HepG2 (cell line): ENCODE results near the gene CD7. TPM values are rescaled to one million over a fixed set of nuclear protein-coding genes. Genes with fewer than 3 reads are reported as not detected.

Experiments
- CCAR2 ChIP-seq: fragments of 200-400 bp; formaldehyde crosslinking; optimal IDR thresholded peaks from 2 replicates; pipeline ENCODE3; 2018; ENCODE audit warnings: low read depth, mild to moderate bottlenecking, low read length, moderate library complexity
- FIP1L1 ChIP-seq: fragments of 200-400 bp; formaldehyde crosslinking; IDR thresholded peaks from 2 replicates; pipeline ENCODE4 v1.6.1; 2018; ENCODE audit warnings: low read depth, mild to moderate bottlenecking, low read length, moderate library complexity, borderline replicate concordance; ENCODE audit not compliant: insufficient read depth
- FOSL1 ChIP-seq: sonication (generic); formaldehyde crosslinking; IDR thresholded peaks from 2 replicates; pipeline ENCODE4 v1.9.0; 2021; ENCODE audit warnings: missing genetic modification reagents, borderline replicate concordance
- GPN1 ChIP-seq: sonication (generic); formaldehyde crosslinking; IDR thresholded peaks from 2 replicates; pipeline ENCODE4 v1.5.1; 2020; ENCODE audit warnings: missing genetic modification reagents, borderline replicate concordance
- HINFP ChIP-seq: sonication (generic); formaldehyde crosslinking; IDR thresholded peaks from 2 replicates; pipeline ENCODE4 v1.4.0; 2020; ENCODE audit warnings: low read depth, mild to moderate bottlenecking, missing genetic modification reagents
- KDM3A ChIP-seq: IDR thresholded peaks from 2 replicates; pipeline ENCODE4 v1.6.1; 2018; ENCODE audit warnings: low read depth, missing compliant biosample characterization
- KDM5A ChIP-seq: fragments of 200-600 bp; sonication (generic); IDR thresholded peaks from 2 replicates; pipeline ENCODE4 v1.7.0; 2018; ENCODE audit warnings: antibody characterized with exemption, mild to moderate bottlenecking, low read length, borderline replicate concordance
- NFE2 ChIP-seq: sonication (generic); formaldehyde crosslinking; IDR thresholded peaks from 2 replicates; pipeline ENCODE4 v1.4.0; 2020; ENCODE audit warnings: missing genetic modification reagents
- RBM39 ChIP-seq: fragments of 200-400 bp; formaldehyde crosslinking; IDR thresholded peaks from one replicate; pipeline ENCODE4 v1.6.1; 2018; ENCODE audit warnings: antibody characterized with exemption, mild to moderate bottlenecking, low read depth, low read length; ENCODE audit not compliant: poor library complexity, severe bottlenecking
- RELA ChIP-seq: sonication (generic); formaldehyde crosslinking; IDR thresholded peaks from 2 replicates; pipeline ENCODE4 v1.4.0; 2020; ENCODE audit warnings: missing genetic modification reagents
- SMARCC2 ChIP-seq: fragments of 450-650 bp; IDR thresholded peaks from 2 replicates; pipeline ENCODE4 v1.6.1; 2017; ENCODE audit warnings: antibody characterized with exemption, mild to moderate bottlenecking
- SP140L ChIP-seq: sonication (generic); formaldehyde crosslinking; IDR thresholded peaks from 2 replicates; pipeline ENCODE4 v1.4.0; 2020; ENCODE audit warnings: missing genetic modification reagents, borderline replicate concordance
- SYNCRIP ChIP-seq: fragments of 200-400 bp; formaldehyde crosslinking; IDR thresholded peaks from 2 replicates; pipeline ENCODE4 v1.6.1; 2018; ENCODE audit warnings: mild to moderate bottlenecking, low read depth, low read length; ENCODE audit not compliant: insufficient read depth
- TAF1 ChIP-seq: sonication (generic); formaldehyde crosslinking; IDR thresholded peaks from 2 replicates; pipeline ENCODE4 v1.4.0; 2020; ENCODE audit warnings: missing genetic modification reagents
- TCF12 ChIP-seq, 2 experiments: fragments of 450-650 bp in 1 of 2; sonication (generic) in 1 of 2; formaldehyde crosslinking in 1 of 2; IDR thresholded peaks; 2 replicates each; pipeline versions ENCODE4 v1.6.1 to v1.8.0; 2017 to 2022; ENCODE audit warnings: antibody characterized with exemption in 1 of 2, mild to moderate bottlenecking in 1 of 2, missing genetic modification reagents in 1 of 2, moderate library complexity in 1 of 2
- TRIM24 ChIP-seq: sonication (generic); formaldehyde crosslinking; IDR thresholded peaks from 2 replicates; pipeline ENCODE4 v1.8.0; 2022; ENCODE audit warnings: mild to moderate bottlenecking, missing genetic modification reagents
- ZBTB3 ChIP-seq: sonication (generic); formaldehyde crosslinking; IDR thresholded peaks from 2 replicates; pipeline ENCODE4 v1.4.0; 2020; ENCODE audit warnings: low read depth, mild to moderate bottlenecking, moderate library complexity, missing genetic modification reagents, borderline replicate concordance
- ZFP37 ChIP-seq: sonication (generic); formaldehyde crosslinking; IDR thresholded peaks from 2 replicates; pipeline ENCODE4 v1.4.0; 2020; ENCODE audit warnings: missing genetic modification reagents, borderline replicate concordance
- ZFX ChIP-seq: sonication (generic); formaldehyde crosslinking; IDR thresholded peaks from 2 replicates; pipeline ENCODE4 v1.4.0; 2020; ENCODE audit warnings: mild to moderate bottlenecking, low read depth, missing genetic modification reagents, moderate library complexity
- ZGPAT ChIP-seq: IDR thresholded peaks from 2 replicates; pipeline ENCODE4 v1.6.1; 2016; ENCODE audit warnings: mild to moderate bottlenecking
- ZNF138 ChIP-seq: sonication (generic); formaldehyde crosslinking; IDR thresholded peaks from 2 replicates; pipeline ENCODE4 v1.5.0; 2020; ENCODE audit warnings: mild to moderate bottlenecking, low read depth, missing genetic modification reagents
- ZNF18 ChIP-seq: sonication (generic); formaldehyde crosslinking; IDR thresholded peaks from 2 replicates; pipeline ENCODE4 v1.8.0; 2022; ENCODE audit warnings: mild to moderate bottlenecking, missing genetic modification reagents; ENCODE audit not compliant: insufficient replicate concordance
- ZNF205 ChIP-seq: IDR thresholded peaks from 2 replicates; pipeline ENCODE4 v1.6.1; 2018; ENCODE audit warnings: missing biosample characterization, missing genetic modification reagents
- ZNF263 ChIP-seq: sonication (generic); formaldehyde crosslinking; IDR thresholded peaks from 2 replicates; pipeline ENCODE4 v1.4.0; 2020; ENCODE audit warnings: missing genetic modification reagents
- ZSCAN31 ChIP-seq: sonication (generic); formaldehyde crosslinking; IDR thresholded peaks from 2 replicates; pipeline ENCODE4 v1.5.0; 2020; ENCODE audit warnings: low read depth, mild to moderate bottlenecking, missing genetic modification reagents
- polyA plus RNA-seq, 8 experiments: library from polyadenylated mRNA; depleted of rRNA in 3 of 8; stranded (reverse) in 7 of 8; unstranded in 1 of 8; fragments of >200 nt; fragmentation: Illumina TruSeq in 4 of 8; extraction: Trizol in 4 of 8; gene quantifications; 2 replicates each; pipeline versions ENCODE4 v1.2.1 to v1.2.3, GENCODE V29; 2011 to 2016; ENCODE audit warnings: low read depth in 4 of 8, missing spikeins in 1 of 8, mixed read lengths in 1 of 8; ENCODE audit not compliant: insufficient read depth in 1 of 8
- total RNA-seq, 5 experiments: library from RNA; depleted of rRNA; stranded (reverse); fragments of >200 nt; fragmentation: Illumina TruSeq; extraction: Trizol; gene quantifications; 2 replicates each; pipeline ENCODE4 v1.2.3, GENCODE V29; 2016; ENCODE audit warnings: low read depth in 1 of 5

CD7 gene
- total and polyA plus RNA-seq, 2 of the 13 experiments (the other 11 are each of a cell fraction or from before 2014, with no cell fraction given) = 67.6 to 76.4 TPM

- TF ChIP-seq SP140L (CRISPR knock-in tag) (no peak), FIP1L1 (no peak), GPN1 (CRISPR knock-in tag) (no peak), TRIM24 (CRISPR knock-in tag) (no peak), RBM39 (no peak), ZNF18 (CRISPR knock-in tag) (no peak), ZSCAN31 (CRISPR knock-in tag) (no peak), FOSL1 (no peak), ZGPAT (CRISPR knock-in tag) (peak; percentile 51; the same call in 1 of the 2 replicates), SYNCRIP (no peak), KDM3A (CRISPR knock-in tag) (0 out of 2 replicates have a peak, but pooled peaks have one; percentile 26), KDM5A (no peak), ZBTB3 (CRISPR knock-in tag) (no peak), SMARCC2 (no peak), ZNF205 (no peak), NFE2 (no peak), ZNF263 (CRISPR knock-in tag) (peak; percentile 78), ZNF138 (CRISPR knock-in tag) (no peak; the same call in 1 of the 2 replicates), HINFP (CRISPR knock-in tag) (no peak), TAF1 (no peak), ZFX (peak; percentile 86), ZFP37 (CRISPR knock-in tag) (0 out of 2 replicates have a peak, but pooled peaks have one; percentile 27), CCAR2 (no peak), RELA (CRISPR knock-in tag) (no peak), TCF12 (IDR thresholded peaks at IDR 0.05) (no peak), TCF12 (CRISPR knock-in tag; IDR thresholded peaks at IDR 0.05) (no peak)
Observed at GRCh38 chr17:82304826-82305726, 12.3 kb downstream of the CD7 start (continued).
